HCT116 (cell line): Measurements from ENCODE around the gene BBS4.

Experiments used
- CEBPB ChIP-seq: IDR thresholded peaks from 2 replicates; pipeline ENCODE4 v1.6.1; 2012; ENCODE audit warnings: low read depth
- ELF1 ChIP-seq: IDR thresholded peaks from 2 replicates; pipeline ENCODE4 v1.6.1; 2012; ENCODE audit warnings: low read depth, borderline replicate concordance
- EZH2 ChIP-seq: fragments of 200-600 bp; sonication (generic); IDR thresholded peaks from 2 replicates; pipeline ENCODE4 v1.6.1; 2017; ENCODE audit warnings: antibody characterized with exemption, mixed run types
- EZH2phosphoT487 ChIP-seq: fragments of 200-600 bp; IDR thresholded peaks from 2 replicates; pipeline ENCODE4 v1.6.1; 2018; ENCODE audit warnings: antibody characterized with exemption, borderline replicate concordance
- MAX ChIP-seq: IDR thresholded peaks from 2 replicates; pipeline ENCODE4 v1.6.1; 2012
- POLR2A ChIP-seq: IDR thresholded peaks from 2 replicates; pipeline ENCODE4 v1.7.0; 2011; ENCODE audit warnings: borderline replicate concordance; ENCODE audit not compliant: insufficient read depth, insufficient read length; ENCODE audit errors: extremely low read depth
- POLR2AphosphoS5 ChIP-seq: IDR thresholded peaks from 2 replicates; pipeline ENCODE4 v1.6.1; 2011; ENCODE audit warnings: mild to moderate bottlenecking, low read depth, low read length, moderate library complexity
- RAD21 ChIP-seq: IDR thresholded peaks from 2 replicates; pipeline ENCODE4 v1.6.1; 2012; ENCODE audit warnings: low read depth, mild to moderate bottlenecking
- SIN3A ChIP-seq: IDR thresholded peaks from 2 replicates; pipeline ENCODE4 v1.6.1; 2012; ENCODE audit warnings: low read depth
- TCF7L2 ChIP-seq: IDR thresholded peaks from 2 replicates; pipeline ENCODE4 v1.7.0; 2011; ENCODE audit warnings: borderline replicate concordance, inconsistent platforms; ENCODE audit not compliant: insufficient read depth, insufficient read length; ENCODE audit errors: extremely low read depth
- ZNF274 ChIP-seq: fragments of 200-500 bp; sonication (Bioruptor generic); IDR thresholded peaks from 2 replicates; pipeline ENCODE4 v1.6.1; 2014; ENCODE audit warnings: mild to moderate bottlenecking, low read depth, low read length, inconsistent platforms
- TF ChIP-seq, protein P1 (sequence below), 3 experiments: fragments of 200-600 bp in 1 of 3; sonication (generic) in 1 of 3; IDR thresholded peaks in 2 of 3; conservative IDR thresholded peaks in 1 of 3; 2 replicates each; pipeline ENCODE4 v1.5.1; 2012 to 2017; ENCODE audit warnings: low read depth in 2 of 3, low read length in 2 of 3, antibody characterized with exemption in 1 of 3, borderline replicate concordance in 1 of 3, control low read depth in 1 of 3, mild to moderate bottlenecking in 1 of 3, mixed read lengths in 1 of 3, mixed run types in 1 of 3, moderate library complexity in 1 of 3; ENCODE audit not compliant: insufficient read depth in 1 of 3
- TF ChIP-seq, protein P2 (sequence below): IDR thresholded peaks from 2 replicates; pipeline ENCODE4 v1.6.1; 2012
- TF ChIP-seq, protein P3 (sequence below): IDR thresholded peaks from 2 replicates; pipeline ENCODE4 v1.6.1; 2011; ENCODE audit warnings: mild to moderate bottlenecking, low read length, moderate library complexity; ENCODE audit not compliant: insufficient replicate concordance; ENCODE audit errors: extremely low read depth

DNA sequence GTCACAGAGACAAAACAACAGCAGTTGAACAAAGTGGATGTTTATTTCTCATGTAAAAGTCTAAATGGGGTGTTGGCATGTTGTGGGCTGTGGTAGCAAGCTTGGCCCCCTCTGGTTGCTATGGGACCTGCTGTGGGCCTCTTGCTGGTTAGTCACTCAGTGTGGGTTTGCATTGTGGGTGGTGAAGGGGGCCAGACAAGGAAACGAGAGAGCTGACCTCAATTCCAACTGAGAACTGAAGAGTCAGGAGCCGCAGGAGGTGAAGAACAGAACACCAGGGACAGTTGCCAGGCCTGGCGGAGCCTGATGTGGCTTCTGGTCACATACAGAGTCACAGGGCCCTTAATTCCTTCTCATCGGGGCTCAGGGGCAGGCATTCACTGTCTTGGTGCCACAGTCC is 99.4 kb downstream of the BBS4 start:
- TF ChIP-seq, protein P1, sequence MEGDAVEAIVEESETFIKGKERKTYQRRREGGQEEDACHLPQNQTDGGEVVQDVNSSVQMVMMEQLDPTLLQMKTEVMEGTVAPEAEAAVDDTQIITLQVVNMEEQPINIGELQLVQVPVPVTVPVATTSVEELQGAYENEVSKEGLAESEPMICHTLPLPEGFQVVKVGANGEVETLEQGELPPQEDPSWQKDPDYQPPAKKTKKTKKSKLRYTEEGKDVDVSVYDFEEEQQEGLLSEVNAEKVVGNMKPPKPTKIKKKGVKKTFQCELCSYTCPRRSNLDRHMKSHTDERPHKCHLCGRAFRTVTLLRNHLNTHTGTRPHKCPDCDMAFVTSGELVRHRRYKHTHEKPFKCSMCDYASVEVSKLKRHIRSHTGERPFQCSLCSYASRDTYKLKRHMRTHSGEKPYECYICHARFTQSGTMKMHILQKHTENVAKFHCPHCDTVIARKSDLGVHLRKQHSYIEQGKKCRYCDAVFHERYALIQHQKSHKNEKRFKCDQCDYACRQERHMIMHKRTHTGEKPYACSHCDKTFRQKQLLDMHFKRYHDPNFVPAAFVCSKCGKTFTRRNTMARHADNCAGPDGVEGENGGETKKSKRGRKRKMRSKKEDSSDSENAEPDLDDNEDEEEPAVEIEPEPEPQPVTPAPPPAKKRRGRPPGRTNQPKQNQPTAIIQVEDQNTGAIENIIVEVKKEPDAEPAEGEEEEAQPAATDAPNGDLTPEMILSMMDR (IDR thresholded peaks at IDR 0.05 in 2 of 3, conservative IDR thresholded peaks at IDR 0.05 in 1 of 3; ENCODE audit: borderline replicate concordance in 1 of 3, insufficient read depth in 1 of 3, low read depth in 2 of 3, low read length in 2 of 3) = no peak
- no peak for TF ChIP-seq POLR2A
- TF ChIP-seq EZH2 = no peak
- TF ChIP-seq ELF1 = no peak
- TF ChIP-seq, protein P2, sequence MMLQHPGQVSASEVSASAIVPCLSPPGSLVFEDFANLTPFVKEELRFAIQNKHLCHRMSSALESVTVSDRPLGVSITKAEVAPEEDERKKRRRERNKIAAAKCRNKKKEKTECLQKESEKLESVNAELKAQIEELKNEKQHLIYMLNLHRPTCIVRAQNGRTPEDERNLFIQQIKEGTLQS = no peak
- TF ChIP-seq, protein P3, sequence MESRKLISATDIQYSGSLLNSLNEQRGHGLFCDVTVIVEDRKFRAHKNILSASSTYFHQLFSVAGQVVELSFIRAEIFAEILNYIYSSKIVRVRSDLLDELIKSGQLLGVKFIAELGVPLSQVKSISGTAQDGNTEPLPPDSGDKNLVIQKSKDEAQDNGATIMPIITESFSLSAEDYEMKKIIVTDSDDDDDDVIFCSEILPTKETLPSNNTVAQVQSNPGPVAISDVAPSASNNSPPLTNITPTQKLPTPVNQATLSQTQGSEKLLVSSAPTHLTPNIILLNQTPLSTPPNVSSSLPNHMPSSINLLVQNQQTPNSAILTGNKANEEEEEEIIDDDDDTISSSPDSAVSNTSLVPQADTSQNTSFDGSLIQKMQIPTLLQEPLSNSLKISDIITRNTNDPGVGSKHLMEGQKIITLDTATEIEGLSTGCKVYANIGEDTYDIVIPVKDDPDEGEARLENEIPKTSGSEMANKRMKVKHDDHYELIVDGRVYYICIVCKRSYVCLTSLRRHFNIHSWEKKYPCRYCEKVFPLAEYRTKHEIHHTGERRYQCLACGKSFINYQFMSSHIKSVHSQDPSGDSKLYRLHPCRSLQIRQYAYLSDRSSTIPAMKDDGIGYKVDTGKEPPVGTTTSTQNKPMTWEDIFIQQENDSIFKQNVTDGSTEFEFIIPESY = no peak
- TF ChIP-seq SIN3A = no peak
- TF ChIP-seq RAD21 = no peak
- TF ChIP-seq EZH2phosphoT487 = no peak
- no peak for TF ChIP-seq MAX
- TF ChIP-seq POLR2AphosphoS5 = no peak
- no peak for TF ChIP-seq CEBPB
- no peak for TF ChIP-seq TCF7L2
- no peak for TF ChIP-seq ZNF274
